Bronchial epithelial cell (primary cell): Measurements from ENCODE around the gene KRT36. TPM values are rescaled to one million over a fixed set of nuclear protein-coding genes. Genes with fewer than 3 reads are reported as not detected.
A peak's percentile ranks its signal among the peaks of the same experiment; 100 is the strongest.

Experiments
- DNase-seq: peaks from one replicate; pipeline ENCODE4 v3.0.0-alpha.2; 2010; ENCODE audit warnings: low read depth
- FAIRE-seq: peaks from 2 replicates; lab custom pipeline; 2011; peaks lifted over from hg19 to GRCh38; lab: Jason Lieb, UNC
- H3K27me3 ChIP-seq: 2 replicates; pipeline ENCODE4 v1.5.1; 2011; ENCODE audit warnings: low read length; ENCODE audit not compliant: control insufficient read depth, insufficient read depth
- H3K36me3 ChIP-seq: 2 replicates; pipeline ENCODE4 v1.5.1; 2011; ENCODE audit warnings: low read length; ENCODE audit not compliant: control insufficient read depth, insufficient read depth
- H3K4me3 ChIP-seq: 2 replicates; pipeline ENCODE4 v1.5.1; 2011; ENCODE audit warnings: mild to moderate bottlenecking, low read depth, low read length, control low read depth
- CTCF ChIP-seq: IDR thresholded peaks from 2 replicates; pipeline ENCODE4 v1.5.1; 2011; ENCODE audit warnings: mild to moderate bottlenecking, moderate library complexity, low read length, control low read depth, inconsistent platforms; ENCODE audit not compliant: insufficient read depth, severe bottlenecking
- total RNA-seq: library from RNA; depleted of rRNA; stranded (reverse); fragments of >200 nt; gene quantifications from 2 replicates; pipeline ENCODE4 v1.2.1, GENCODE V29; 2014

KRT36 gene
- total RNA-seq, 1 donor from 2014 or later: under 0.01 TPM

- Histone ChIP-seq H3K27me3 (no peaks in the 10 kb centered on the region), H3K4me3 (no peak overlapping the region), H3K36me3 (no peaks in the 10 kb centered on the region)
- TF ChIP-seq CTCF: no peak
- peak; percentile 40 for FAIRE-seq
- no peak for DNase-seq
Measured at GRCh38 chr17:41483991-41484826, 5.5 kb downstream of the KRT36 start.

- Histone ChIP-seq H3K4me3 (no peak overlapping the region), H3K27me3 (no peaks in the 10 kb centered on the region), H3K36me3 (no peaks in the 10 kb centered on the region)
- DNase-seq (no peak), FAIRE-seq (no peak)
- TF ChIP-seq CTCF: no peak
Measured at GRCh38 chr17:41483531-41483930, 6.2 kb downstream of the KRT36 start.

- H3K36me3 ChIP-seq: no peaks in the 10 kb centered on the region
- no peaks in the 10 kb centered on the region for H3K27me3 ChIP-seq
- H3K4me3 ChIP-seq: no peak within 1 kb of the TSS
- FAIRE-seq (no peak), DNase-seq (no peak)
- TF ChIP-seq CTCF: no peak
Measured at GRCh38 chr17:41481036-41481435, 8.7 kb downstream of the KRT36 start, which contains the start of gene KRT35. Gene KRT35 (minus strand): TSS chr17:41481151. CDS start chr17:41481097, 54 bp downstream.

GRCh38 chr17:41480581-41480980 lies 9.1 kb downstream of the KRT36 start:
- FAIRE-seq (no peak), DNase-seq (no peak)
- TF ChIP-seq CTCF: no peak
- no peak overlapping the region for H3K4me3 ChIP-seq
- no peaks in the 10 kb centered on the region for H3K36me3 ChIP-seq
- peaks cover 1% of the 10 kb centered on the region for H3K27me3 ChIP-seq

GRCh38 chr17:41480136-41480535 lies 9.6 kb downstream of the KRT36 start:
- TF ChIP-seq CTCF: no peak
- H3K36me3 ChIP-seq: no peaks in the 10 kb centered on the region
- peaks cover 1% of the 10 kb centered on the region for H3K27me3 ChIP-seq
- DNase-seq (no peak), FAIRE-seq (no peak)
- no peak overlapping the region for H3K4me3 ChIP-seq
